Measurements from ENCODE around the gene HIC1.
A peak's percentile ranks its signal among the peaks of the same experiment; 100 is the strongest.

The HIC1 gene

GRCh38 chr17:2041561-2042389 is 13.1 kb upstream of the HIC1 start, which contains the start of gene OVCA2:
OVCA2 (plus strand) TSS chr17:2042022; CDS start chr17:2042048, 26 bp downstream.
- peak; percentile 46 for TF ChIP-seq CTCF (conservative IDR thresholded peaks at IDR 0.05; ENCODE audit: low read length)
- peak within 1 kb of the TSS; percentile 91 for H3K4me3 ChIP-seq (ENCODE audit: low read length)
- peak; percentile 89 for DNase-seq (ENCODE audit: low read depth)

- no peak for DNase-seq (ENCODE audit: low read depth)
- peak overlapping the region; percentile 91 for H3K4me3 ChIP-seq (ENCODE audit: low read length)
Measured at GRCh38 chr17:2042390-2042847, 12.5 kb upstream of the HIC1 start.

GRCh38 chr17:2042933-2043332 is 12.0 kb upstream of the HIC1 start:
- peak overlapping the region; percentile 91 for H3K4me3 ChIP-seq (ENCODE audit: low read length)
- TF ChIP-seq CTCF (conservative IDR thresholded peaks at IDR 0.05; ENCODE audit: low read length): no peak
- no peak for DNase-seq (ENCODE audit: low read depth)

More at GRCh38 chr17:2042390-2042847, 12.5 kb upstream of the HIC1 start:
- peak; percentile 40 for TF ChIP-seq CTCF (conservative IDR thresholded peaks at IDR 0.05; ENCODE audit: low read length)

- no peak overlapping the region for H3K4me3 ChIP-seq (ENCODE audit: low read length)
- DNase-seq (ENCODE audit: low read depth): peak; percentile 88
Measured at GRCh38 chr17:2043785-2044184, 11.1 kb upstream of the HIC1 start.

GRCh38 chr17:2044263-2044894 is 10.5 kb upstream of the HIC1 start:
- TF ChIP-seq CTCF (conservative IDR thresholded peaks at IDR 0.05; ENCODE audit: low read length): no peak
- DNase-seq (ENCODE audit: low read depth): no peak
- no peak overlapping the region for H3K4me3 ChIP-seq (ENCODE audit: low read length)

More at GRCh38 chr17:2043785-2044184, 11.1 kb upstream of the HIC1 start:
- TF ChIP-seq CTCF (conservative IDR thresholded peaks at IDR 0.05; ENCODE audit: low read length): no peak

- no peak for DNase-seq (ENCODE audit: low read depth)
- TF ChIP-seq CTCF (conservative IDR thresholded peaks at IDR 0.05; ENCODE audit: low read length): no peak
Measured at GRCh38 chr17:2047590-2047989, 7.3 kb upstream of the HIC1 start.

More at GRCh38 chr17:2047590-2047989, 7.3 kb upstream of the HIC1 start:
- no peak overlapping the region for H3K4me3 ChIP-seq (ENCODE audit: low read length)
